NCI-H128 (cell line): Measurements from ENCODE around the gene MSMP.
A peak's percentile ranks its signal among the peaks of the same experiment; 100 is the strongest.

Experiments used
- DNase-seq: peaks from one replicate; lab custom pipeline; 2025; ENCODE audit not compliant: unreplicated experiment; lab: John Stamatoyannopoulos, UW

Gene MSMP

GRCh38 chr9:35754264-35754663 lies at the start of gene MSMP:
Gene MSMP, minus strand, starts transcription at chr9:35754276. Its CDS starts 147 bp downstream, at chr9:35754129.
- no peak for DNase-seq

GRCh38 chr9:35801328-35802128 lies 47.5 kb upstream of the MSMP start:
- no peak for DNase-seq

- no peak for DNase-seq
Measured at GRCh38 chr9:35800530-35800929, 46.5 kb upstream of the MSMP start.

- no peak for DNase-seq
Measured at GRCh38 chr9:35798658-35799374, 44.7 kb upstream of the MSMP start.

GRCh38 chr9:35797311-35798109 lies 43.4 kb upstream of the MSMP start:
- DNase-seq, result no peak

GRCh38 chr9:35795695-35796094 lies 41.6 kb upstream of the MSMP start:
- DNase-seq, result no peak

GRCh38 chr9:35793461-35793860 lies 39.4 kb upstream of the MSMP start:
- DNase-seq, result no peak

GRCh38 chr9:35792826-35793225 lies 38.8 kb upstream of the MSMP start:
- DNase-seq, result no peak

GRCh38 chr9:35792024-35792813 lies 38.1 kb upstream of the MSMP start:
- no peak for DNase-seq

- no peak for DNase-seq
Measured at GRCh38 chr9:35791297-35791921, 37.3 kb upstream of the MSMP start, which contains the start of gene NPR2. Gene NPR2, plus strand, starts transcription at chr9:35791591. Its CDS starts 818 bp downstream, at chr9:35792409.

- DNase-seq, result peak; percentile 47
Measured at GRCh38 chr9:35790385-35791296, 36.6 kb upstream of the MSMP start.

GRCh38 chr9:35790025-35790384 lies 35.9 kb upstream of the MSMP start:
- no peak for DNase-seq

- no peak for DNase-seq
Measured at GRCh38 chr9:35789541-35789940, 35.5 kb upstream of the MSMP start.

- no peak for DNase-seq
Measured at GRCh38 chr9:35783418-35783817, 29.3 kb upstream of the MSMP start.

- no peak for DNase-seq
Measured at GRCh38 chr9:35781066-35781465, 27.0 kb upstream of the MSMP start.

GRCh38 chr9:35778496-35778895 lies 24.4 kb upstream of the MSMP start:
- no peak for DNase-seq

GRCh38 chr9:35776018-35776417 lies 21.9 kb upstream of the MSMP start:
- peak; percentile 69 for DNase-seq

- no peak for DNase-seq
Measured at GRCh38 chr9:35774907-35775635, 21.0 kb upstream of the MSMP start.

GRCh38 chr9:35771943-35772342 lies 17.9 kb upstream of the MSMP start:
- DNase-seq, result no peak
